Dedifferentiated amniotic fluid mesenchymal stem cell (primary cell): ENCODE data around the gene RGSL1.
"Not testable (repeated sequence)": the region's sequence is repeated elsewhere in the genome, so short reads cannot be mapped to it uniquely, and the experiment has no call there.

Experiments
- DNase-seq: peaks from one replicate; pipeline ENCODE4 v3.0.0-alpha.2; 2016; ENCODE audit errors: extremely low spot score

The RGSL1 gene

DNA sequence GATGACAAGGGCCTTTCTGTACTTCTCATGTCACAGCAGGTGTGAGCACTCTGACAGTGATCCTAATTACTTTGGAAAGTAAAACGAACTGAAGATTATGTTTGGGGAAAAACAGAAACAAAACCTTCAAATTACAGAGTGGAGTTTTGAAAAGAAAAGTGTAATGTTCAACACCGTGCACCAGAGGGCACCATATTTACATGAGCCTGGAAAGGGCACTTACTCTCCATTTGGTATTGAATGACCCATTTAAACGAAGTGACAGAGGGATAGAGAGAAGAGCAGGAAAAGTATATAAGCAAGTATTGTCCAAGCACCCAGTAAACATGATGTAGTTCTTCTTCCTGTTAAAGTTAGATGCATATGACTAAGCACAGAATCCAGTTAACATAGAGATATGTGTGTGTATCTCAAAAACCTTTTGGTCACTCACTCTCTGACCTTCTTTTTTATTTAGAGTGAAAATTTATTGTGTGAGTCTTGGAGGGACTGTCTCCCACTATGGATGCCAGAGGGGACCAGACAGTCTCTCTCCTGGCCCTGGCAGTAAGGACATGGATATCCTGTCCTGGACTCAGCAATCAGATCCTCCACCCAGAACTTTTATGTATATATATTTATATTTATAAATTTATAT lies 3.8 kb upstream of the RGSL1 start:
- peak; percentile 28 for DNase-seq

DNA sequence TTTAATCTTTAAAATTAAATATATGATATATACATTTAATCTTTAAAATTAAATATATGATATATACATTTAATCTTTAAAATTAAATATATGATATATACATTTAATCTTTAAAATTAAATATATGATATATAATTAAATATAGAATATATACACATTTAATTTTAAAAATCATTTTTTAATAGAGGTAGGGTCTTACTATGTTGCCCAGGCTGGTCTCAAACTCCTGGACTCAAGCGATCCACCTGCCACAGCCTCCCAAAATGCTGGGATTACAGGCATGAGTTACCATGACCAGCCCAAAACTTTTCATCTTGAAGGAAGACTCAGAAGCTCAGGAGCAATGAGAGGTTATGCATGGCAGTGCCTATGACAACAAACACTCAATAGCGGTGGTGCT lies 2.8 kb upstream of the RGSL1 start:
- not testable (repeated sequence) for DNase-seq

DNA sequence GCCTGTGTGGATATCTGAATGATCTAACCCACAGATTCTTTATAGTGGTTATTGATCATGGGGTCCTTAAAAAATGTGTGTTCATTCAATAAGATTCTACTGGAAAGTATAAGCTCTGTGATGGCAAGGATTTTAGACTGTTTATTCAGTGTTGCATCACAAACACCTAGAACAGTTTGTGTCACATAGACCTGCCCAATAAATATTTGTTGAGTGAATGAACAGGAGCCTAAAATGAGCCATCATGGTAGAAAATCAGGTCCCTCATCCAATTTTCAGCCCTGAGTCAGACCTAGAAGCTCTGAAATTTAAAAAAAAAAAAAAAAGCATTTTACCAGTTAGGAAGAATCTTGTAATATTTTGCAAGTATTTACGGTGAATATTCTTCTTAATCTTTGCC lies 2.3 kb upstream of the RGSL1 start:
- DNase-seq: no peak

DNA sequence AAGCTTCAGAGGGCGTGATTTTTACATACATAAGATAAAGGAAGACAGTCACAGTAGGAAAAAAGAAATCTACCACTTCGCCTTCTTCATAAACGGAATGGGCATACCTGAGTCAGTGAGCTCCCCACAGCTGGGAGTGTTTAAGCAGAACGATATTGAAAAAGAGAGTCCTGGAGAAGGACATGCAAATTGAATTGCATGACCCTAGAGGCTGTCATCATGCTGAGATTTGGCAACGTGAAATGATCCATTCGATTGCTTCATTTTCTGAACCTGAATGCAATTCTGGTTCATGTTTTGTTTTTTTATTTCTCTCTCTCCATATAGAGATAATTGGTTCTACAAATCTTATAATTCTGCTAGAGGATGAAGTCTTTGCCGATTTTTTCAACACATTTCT lies 3.7 kb downstream of the RGSL1 start:
- DNase-seq: no peak

DNA sequence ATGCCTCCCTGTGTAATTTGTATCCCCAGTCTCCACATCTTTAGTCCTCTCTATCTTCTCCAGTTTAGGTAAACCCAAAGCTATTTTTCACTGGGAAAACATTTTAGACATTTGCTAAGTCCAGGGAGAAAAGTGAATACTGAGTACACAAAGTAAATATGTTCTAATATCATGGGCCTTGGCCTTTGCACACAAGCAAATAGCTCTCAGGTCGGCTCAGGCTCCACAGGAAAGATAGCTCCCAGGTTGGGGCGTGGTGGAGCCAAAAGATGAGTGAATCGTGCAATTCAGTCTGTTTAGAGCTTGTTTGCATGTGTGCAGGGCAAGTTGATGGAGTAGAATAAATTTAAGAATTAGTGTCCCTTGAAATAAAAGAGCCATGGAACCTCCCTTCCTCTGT lies 7.9 kb downstream of the RGSL1 start:
- DNase-seq: no peak

DNA sequence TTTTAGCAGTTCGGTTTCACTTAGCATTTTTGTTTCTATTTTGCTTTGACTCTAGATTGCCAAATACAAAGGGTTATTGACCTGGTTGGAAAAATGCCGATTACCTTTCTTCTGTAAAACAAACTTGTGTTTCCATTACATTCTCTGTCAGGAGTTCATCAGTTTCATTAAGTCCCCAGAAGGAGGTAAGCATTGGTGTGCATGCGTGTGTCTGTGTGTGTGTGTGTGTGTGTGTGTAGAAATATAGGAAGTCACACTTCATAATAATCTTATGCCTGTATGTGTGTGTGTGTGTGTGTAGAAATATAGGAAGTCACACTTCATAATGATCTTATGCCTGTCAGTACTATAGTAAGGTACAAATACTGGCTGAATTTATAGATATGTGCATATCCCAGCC lies 10.0 kb downstream of the RGSL1 start:
- no peak for DNase-seq

DNA sequence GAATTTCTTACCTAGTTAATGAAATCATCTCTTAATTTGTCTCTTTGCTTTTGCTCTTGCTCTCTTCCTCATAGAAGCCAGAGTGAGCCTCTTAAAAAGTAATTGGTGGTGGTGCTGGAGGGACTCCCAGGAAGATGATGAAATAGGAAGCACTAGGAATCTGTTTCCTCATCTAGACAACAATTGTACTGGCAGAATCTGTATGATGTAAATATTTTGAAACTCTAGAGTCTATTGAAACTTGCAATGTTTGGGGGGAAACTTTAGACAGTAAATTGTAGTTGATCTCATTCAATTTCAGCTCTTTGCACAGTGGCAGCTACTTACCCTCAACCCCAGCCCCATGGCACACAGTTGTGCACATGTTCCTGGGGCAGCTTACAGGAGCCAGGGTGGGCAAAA lies 10.6 kb downstream of the RGSL1 start:
- DNase-seq: peak; percentile 37

DNA sequence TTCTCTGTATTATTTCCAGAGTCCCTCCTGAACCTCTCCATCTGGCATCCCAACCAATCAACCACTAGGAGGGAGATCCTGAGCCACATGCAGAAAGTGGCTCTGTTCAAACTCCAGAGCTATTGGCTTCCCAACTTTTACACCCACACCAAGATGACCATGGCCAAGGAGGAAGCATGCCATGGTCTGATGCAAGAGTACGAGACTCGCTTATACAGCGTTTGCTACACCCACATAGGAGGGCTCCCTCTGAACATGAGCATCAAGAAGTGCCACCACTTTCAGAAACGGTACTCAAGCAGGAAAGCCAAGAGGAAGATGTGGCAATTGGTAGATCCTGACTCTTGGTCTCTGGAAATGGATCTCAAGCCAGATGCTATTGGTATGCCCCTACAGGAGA lies 23.6 kb downstream of the RGSL1 start:
- no peak for DNase-seq

DNA sequence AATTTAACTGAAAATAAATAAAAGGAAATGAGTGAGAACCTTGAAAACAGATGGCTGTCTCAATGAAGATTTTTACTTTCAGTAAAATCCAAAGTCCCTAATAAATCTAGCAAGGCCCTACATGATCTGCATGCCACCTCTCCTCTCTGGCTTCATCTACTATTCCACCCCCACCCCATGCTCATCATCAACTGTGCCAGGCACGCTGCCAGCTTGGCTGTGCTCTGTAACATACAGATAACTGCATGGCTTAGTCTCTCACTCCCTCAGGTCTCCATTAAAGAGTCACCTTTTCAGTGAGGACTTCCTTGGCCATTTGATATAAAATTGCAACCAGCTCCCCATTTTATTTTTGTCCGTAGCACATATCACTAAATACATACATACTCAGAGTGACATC lies 26.7 kb downstream of the RGSL1 start:
- DNase-seq: no peak

DNA sequence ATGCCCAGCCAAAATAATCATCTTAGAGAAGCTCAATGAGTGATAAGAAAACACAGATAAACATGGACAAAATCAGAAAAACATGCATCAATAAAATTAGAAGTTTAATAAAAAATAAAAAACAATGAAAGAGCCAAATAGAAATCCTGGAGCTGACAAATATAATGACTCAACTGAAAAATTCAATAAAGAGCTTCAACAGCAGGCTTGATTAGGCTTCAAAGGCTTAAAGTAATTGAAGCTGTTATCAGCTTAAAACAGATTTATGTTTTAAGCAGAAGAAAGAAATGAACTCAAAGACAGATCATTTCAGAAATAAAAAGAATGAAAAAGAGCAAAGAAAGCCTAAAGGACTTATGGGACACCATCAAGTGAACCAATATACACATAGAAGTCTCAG lies 28.3 kb downstream of the RGSL1 start:
- DNase-seq: no peak

DNA sequence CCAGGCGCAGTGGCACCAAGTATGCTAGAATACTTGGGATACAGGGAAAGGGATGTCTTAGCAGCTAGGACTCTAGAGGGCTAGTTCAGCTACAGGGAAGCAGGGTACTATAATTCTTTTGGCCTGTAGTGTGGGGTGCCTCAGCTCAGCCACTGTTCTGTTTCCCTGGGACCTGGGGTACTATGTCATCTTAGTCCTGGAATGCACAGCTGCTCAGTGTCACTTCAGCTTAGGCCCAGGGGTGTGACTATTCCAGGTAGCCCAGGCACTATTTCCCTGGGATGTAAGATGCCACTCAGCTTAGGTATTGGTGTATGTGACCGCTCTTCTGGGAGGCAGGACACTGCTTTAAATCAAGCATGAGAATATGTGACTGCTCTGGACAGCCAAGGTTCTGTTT lies 34.1 kb downstream of the RGSL1 start:
- no peak for DNase-seq

DNA sequence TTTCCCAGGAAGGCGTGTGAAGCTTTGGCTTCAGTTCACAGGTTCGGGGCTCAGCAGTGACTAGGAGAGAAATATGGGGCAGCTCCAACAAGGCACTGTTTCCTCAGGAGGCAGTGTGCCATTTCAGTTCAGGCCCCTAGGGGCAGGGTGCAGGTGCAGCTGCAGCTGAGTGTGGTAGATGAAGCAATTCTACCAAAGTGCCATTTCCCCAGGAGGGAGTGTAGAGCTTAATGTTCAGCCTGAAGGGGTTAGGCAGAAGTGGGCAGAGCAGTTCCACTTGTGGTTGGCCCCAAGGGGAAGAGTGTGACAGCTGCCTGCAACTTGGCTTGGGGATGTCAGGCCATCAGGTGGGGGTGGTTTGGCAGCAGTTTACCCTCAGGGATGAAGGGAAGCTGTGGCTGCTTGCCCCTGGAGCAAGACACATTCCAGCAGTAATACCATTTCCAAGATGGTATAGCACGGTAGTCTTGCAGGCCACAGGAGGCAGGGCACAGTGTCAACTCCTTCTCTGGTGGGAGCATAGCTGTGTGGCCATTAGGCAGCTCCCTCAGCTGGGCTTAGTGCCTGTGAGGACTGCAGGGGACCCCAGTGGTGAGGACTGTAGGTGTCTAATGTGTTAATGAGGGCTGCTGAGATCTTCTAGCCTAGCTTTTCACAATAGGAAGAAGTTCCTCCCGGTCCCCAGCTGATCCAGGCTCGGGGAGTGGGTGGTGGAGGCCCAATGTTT lies 34.7 kb downstream of the RGSL1 start:
- DNase-seq: no peak

DNA sequence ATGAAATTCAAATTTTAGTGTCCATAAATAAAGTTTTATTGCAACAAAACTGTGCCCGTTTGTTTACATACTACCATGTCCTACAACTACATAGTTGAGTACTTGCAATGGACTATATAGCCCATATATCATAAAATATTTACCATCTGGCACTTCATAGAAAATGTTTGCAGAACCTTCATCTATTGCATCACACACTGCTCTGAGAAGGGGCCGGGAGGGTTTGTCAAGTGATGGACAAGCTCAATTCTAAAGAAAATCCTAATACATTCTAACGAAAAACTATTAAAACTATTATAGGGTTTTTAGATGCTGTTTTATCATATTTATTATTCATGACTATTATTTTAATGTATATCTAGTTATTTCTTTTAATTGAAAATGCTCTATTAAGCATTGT lies 35.9 kb downstream of the RGSL1 start:
- DNase-seq: no peak

DNA sequence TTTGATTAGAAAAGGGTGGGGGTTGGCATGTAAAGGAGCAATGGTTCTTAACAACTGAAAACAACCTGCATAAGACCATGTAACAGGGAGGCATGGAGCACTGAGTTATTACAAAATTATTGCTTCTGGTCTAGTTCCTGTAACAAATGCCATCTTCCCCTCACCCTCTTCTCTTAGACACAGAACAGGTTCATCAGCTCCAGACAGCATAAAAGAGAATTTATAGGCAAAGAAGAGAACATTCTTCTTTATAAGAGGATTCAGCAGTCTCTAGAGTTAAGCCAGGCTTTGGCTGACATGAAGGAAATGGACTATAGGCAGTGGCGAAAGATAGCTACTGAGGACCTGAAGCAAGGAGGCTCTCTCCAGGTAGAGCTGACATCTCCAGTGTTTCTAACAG lies 38.9 kb downstream of the RGSL1 start:
- no peak for DNase-seq

DNA sequence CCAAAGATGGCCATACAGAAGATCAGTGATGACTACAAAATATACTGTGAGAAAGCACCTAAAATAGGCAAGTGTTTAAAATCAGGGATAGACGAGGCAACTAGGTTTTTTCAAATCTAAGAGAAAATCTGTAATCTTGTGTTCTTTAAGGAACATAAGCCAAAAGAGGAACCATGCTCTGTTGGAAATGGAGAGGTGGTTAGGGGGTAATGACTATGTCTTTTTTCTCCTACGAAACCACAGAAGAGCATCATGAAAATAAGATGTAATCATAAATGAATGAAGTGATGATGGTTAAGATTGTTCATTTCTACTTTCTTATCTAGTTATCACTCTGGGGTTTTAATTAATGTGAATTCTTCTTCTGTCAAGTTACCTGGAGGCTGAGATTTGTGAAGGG lies 43.1 kb downstream of the RGSL1 start:
- DNase-seq: no peak

DNA sequence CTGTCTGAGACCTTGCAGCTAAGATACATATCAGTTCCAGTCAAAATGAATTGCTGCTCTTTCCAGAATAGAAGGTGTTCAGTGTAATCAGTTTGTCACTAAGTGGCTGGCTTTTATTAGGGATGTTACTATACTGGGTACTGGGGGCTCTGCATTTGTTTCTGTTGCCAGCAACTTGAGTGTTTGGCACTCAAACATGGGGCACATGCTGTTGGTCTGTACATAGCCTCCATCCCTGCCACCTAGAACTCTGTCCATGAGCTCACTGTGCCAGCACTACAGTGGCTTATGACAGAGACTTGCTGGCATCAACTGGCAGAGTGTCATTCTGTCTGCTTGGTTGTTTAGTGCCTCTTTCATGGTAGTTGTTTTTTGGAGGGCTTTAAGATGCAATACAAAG lies 45.1 kb downstream of the RGSL1 start:
- no peak for DNase-seq

DNA sequence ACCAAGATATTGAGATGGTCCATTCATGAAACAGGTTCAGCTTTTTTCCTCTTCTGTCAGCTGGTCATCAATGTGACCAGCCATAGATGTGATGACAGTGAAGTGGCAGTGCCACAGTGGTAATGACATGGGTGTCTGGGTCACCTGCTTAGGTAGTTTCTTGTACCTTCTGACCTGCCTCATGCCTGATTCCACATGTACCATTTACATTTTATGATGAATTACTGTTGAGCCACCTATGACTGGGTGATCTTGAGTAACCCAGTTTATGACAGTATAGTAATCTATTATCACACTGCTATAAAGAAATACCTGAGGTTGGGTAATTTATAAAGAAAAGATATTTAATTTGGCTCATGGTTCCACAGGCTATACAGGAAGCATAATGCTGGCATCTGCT lies 45.7 kb downstream of the RGSL1 start:
- DNase-seq: no peak

DNA sequence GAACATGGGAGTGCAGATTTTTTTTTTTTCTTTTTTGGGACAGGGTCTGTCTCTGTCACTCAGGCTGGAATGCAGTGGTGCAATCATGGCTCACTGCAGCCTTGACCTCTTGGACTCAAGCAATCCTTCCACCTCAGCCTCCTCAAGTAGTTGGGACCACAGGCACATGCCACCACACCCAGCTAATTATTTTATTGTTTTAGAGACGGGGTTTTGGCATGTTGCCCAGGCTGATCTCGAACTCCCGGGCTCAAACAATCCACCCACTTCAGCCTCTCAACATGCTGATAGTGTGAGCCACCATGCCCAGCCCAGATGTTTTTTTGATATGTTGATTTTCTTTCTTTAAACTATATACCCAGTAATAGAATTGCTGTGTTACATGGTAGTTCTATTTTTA lies 57.7 kb downstream of the RGSL1 start:
- DNase-seq: no peak

DNA sequence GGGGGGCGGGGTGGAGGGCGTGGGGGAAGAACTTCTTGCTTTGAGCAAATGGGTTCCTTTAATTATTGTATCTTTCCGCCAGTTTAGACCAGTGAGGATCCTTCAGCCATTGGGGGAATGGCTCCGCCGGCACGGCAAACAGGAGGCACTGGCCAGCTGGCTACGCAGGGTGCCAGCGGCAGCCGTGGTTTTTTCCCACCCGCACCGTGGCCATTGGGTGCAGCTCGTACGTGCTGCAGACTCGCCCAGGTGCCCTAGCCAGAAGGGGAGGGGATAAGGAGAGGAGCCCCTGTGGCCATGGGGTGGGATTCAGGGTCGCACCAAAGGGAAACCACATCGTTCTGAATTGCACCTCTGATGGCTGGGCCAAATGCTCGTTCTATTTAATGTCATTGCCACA lies 65.6 kb downstream of the RGSL1 start:
- no peak for DNase-seq

DNA sequence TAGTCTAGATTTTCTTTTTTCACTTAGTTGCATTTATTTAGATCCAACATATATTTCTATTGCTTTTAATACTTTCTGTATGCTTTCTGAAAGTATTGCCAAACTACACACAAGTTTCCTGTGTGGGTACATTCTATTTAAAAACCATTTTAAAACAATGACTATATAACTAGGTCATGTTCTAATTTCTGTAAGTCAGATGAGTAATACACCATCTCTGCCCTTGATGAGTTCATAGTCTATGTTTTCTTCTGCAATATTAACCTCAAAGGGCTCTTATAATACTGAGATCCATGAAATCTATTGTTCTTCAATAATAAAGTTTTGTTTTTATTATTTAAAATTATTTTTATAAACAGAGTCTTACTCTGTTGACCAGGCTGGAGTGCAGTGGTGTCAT lies 70.8 kb downstream of the RGSL1 start:
- DNase-seq: no peak

DNA sequence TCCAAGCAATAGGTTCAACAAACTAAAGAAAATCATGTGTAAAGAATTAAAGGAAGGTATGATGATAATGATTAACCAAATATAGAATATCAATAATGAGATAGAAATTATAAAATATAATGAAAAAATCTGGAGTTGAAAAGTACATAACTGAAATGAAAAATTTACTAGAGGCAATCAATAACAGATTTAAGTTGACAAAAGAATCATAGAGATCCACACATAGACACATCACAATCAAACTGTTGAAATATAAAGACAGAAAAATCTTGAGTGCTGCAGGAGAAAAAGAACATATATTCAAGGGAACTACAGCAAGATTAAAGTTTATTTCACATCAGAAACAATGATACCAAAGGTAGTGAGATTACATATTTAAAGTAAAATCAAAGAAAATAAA lies 75.4 kb downstream of the RGSL1 start:
- no peak for DNase-seq

DNA sequence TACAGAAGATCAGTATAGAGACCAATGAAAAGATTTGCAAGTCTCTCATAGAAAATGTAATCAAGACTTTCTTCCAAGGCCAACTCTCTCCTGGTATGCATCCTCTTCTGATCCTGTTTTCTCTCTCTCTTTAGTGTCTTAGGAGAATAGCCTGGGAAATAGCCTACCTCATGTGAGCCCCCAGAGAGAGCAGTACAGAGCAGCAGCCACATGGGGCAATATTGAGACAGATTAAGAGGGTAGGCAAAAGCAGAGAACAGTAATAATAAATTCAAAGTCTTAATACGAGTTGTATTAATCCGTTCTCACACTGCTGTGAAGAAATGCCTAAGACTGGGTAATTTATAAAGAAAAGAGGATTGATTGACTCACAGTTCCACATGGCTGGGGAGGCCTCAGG lies 77.7 kb downstream of the RGSL1 start:
- no peak for DNase-seq

DNA sequence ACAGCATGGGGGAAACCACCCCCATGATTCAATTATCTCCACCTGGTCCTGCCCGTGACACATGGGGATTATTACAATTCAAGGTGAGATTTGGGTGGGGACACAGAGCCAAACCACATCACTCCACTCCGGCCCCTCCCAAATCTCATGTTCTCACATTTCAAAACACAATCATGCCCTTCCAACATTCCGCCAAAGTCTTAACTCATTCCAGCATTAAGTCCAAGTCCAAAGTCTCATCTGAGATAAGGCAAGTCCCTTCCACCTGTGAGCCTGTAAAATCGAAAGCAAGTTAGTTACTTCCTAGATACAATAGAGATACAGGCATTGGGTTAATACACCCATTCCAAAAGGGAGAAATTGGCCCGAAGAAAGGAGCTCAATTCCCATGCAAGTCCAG lies 78.3 kb downstream of the RGSL1 start:
- DNase-seq: not testable (repeated sequence)

DNA sequence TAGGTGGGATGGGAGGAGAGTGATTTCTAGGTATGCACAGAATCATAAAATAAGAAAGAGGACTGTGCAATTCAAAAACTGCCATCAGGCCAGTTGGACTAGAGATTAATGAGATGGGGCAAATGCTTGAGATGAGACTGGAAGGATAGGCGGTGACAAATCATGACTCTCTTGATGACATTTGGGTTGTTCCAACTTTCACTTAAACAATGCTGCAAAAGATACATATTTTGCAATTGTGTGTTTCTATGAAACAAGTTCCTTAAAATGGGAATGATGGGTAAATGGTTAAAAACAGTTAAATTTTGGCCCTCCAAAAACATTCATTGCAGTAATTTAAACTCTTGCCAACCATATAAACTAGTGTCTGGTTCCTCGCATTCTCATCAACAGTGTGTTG lies 84.0 kb downstream of the RGSL1 start:
- DNase-seq: no peak
